SK-N-SH (cell line): ENCODE measurements around the gene CFAP74. TPM values are rescaled to one million over a fixed set of nuclear protein-coding genes. Genes with fewer than 3 reads are reported as not detected.

ENCODE experiments used
- CTCF ChIA-PET: fragments of 300-600, 350-600 bp; formaldehyde crosslinking; extraction: SDS; loops from one replicate; lab custom pipeline; 2021; lab: Yijun Ruan, JAX
- POLR2A ChIA-PET: fragments of 350-600 bp; sonication (Branson Sonifier 250); formaldehyde crosslinking; extraction: SDS; loops from one replicate; lab custom pipeline; 2020; ENCODE audit warnings: antibody characterized with exemption, inconsistent platforms; lab: Yijun Ruan, JAX
- DNase-seq: peaks from one replicate; pipeline ENCODE4 v3.0.0; 2012
- H2AFZ ChIP-seq: fragments of 200-600 bp; sonication (generic); 2 replicates; pipeline ENCODE4 v1.8.1; 2016; ENCODE audit warnings: antibody characterized with exemption, mild to moderate bottlenecking, low read depth
- H3F3A ChIP-seq: fragments of 200-600 bp; sonication (generic); replicated peaks from 2 replicates; pipeline ENCODE3; 2016; ENCODE audit warnings: antibody characterized with exemption, mild to moderate bottlenecking; ENCODE audit not compliant: insufficient read depth
- H3K27ac ChIP-seq, 2 experiments: fragments of 200-500 bp in 1 of 2; fragments of 200-600 bp in 1 of 2; sonication (Bioruptor generic) in 1 of 2; sonication (generic), shearing (Covaris generic) in 1 of 2; 2 replicates each; pipeline versions ENCODE4 v1.5.1 to v1.6.1; 2014 to 2016; ENCODE audit warnings: low read depth in 2 of 2, inconsistent platforms in 1 of 2, low read length in 1 of 2, mild to moderate bottlenecking in 1 of 2, mixed read lengths in 1 of 2
- H3K27me3 ChIP-seq: fragments of 200-600 bp; sonication (generic), shearing (Covaris generic); 2 replicates; pipeline ENCODE4 v1.6.1; 2016; ENCODE audit warnings: mixed run types; ENCODE audit not compliant: insufficient read depth
- H3K36me3 ChIP-seq, 2 experiments: fragments of 200-500 bp in 1 of 2; fragments of 200-600 bp in 1 of 2; sonication (Bioruptor generic) in 1 of 2; sonication (generic) in 1 of 2; replicated peaks in 1 of 2; 2 replicates each; pipeline versions ENCODE3 to v1.5.1; 2014 to 2016; ENCODE audit warnings: low read length in 1 of 2, mild to moderate bottlenecking in 1 of 2; ENCODE audit not compliant: insufficient read depth in 2 of 2, control insufficient read depth in 1 of 2
- H3K4me1 ChIP-seq, 2 experiments: fragments of 200-500 bp in 1 of 2; fragments of 200-600 bp in 1 of 2; sonication (Bioruptor generic) in 1 of 2; sonication (generic), shearing (Covaris generic) in 1 of 2; 2 replicates each; pipeline versions ENCODE4 v1.5.1 to v1.6.1; 2014 to 2016; ENCODE audit warnings: low read depth in 1 of 2, low read length in 1 of 2, mixed run types in 1 of 2; ENCODE audit not compliant: insufficient read depth in 2 of 2, control insufficient read depth in 1 of 2
- H3K4me2 ChIP-seq: fragments of 200-600 bp; sonication (generic), shearing (Covaris generic); 2 replicates; pipeline ENCODE4 v1.6.1; 2017; ENCODE audit warnings: mixed run types
- H3K4me3 ChIP-seq, 2 experiments: fragments of 200-500 bp in 1 of 2; fragments of 200-600 bp in 1 of 2; sonication (Bioruptor generic) in 1 of 2; sonication (generic), shearing (Covaris generic) in 1 of 2; 2 replicates each; pipeline versions ENCODE4 v1.5.1 to v1.8.1; 2014 to 2016; ENCODE audit warnings: low read depth in 2 of 2, inconsistent platforms in 1 of 2, low read length in 1 of 2, mild to moderate bottlenecking in 1 of 2, mixed read lengths in 1 of 2, moderate library complexity in 1 of 2
- H3K79me2 ChIP-seq: fragments of 200-600 bp; sonication (generic); 2 replicates; pipeline ENCODE4 v1.8.1; 2017; ENCODE audit warnings: mild to moderate bottlenecking; ENCODE audit not compliant: insufficient read depth
- H3K9ac ChIP-seq: fragments of 200-600 bp; sonication (generic); 2 replicates; pipeline ENCODE4 v1.6.1; 2017; ENCODE audit warnings: mixed run types
- H3K9me2 ChIP-seq: fragments of 200-600 bp; sonication (generic); 2 replicates; pipeline ENCODE4 v1.6.1; 2017; ENCODE audit warnings: mixed run types
- H3K9me3 ChIP-seq: fragments of 200-600 bp; sonication (generic); 2 replicates; pipeline ENCODE4 v1.6.1; 2017; ENCODE audit warnings: mixed run types, mild to moderate bottlenecking, moderate library complexity
- H4K20me1 ChIP-seq: fragments of 200-600 bp; sonication (generic); 2 replicates; pipeline ENCODE4 v1.6.1; 2017; ENCODE audit warnings: mild to moderate bottlenecking, mixed run types; ENCODE audit not compliant: insufficient read depth
- CTCF ChIP-seq: fragments of 200-600 bp; sonication (generic); IDR thresholded peaks from 2 replicates; pipeline ENCODE4 v1.6.1; 2017; ENCODE audit warnings: antibody characterized with exemption, mild to moderate bottlenecking, moderate library complexity
- EP300 ChIP-seq, 2 experiments: IDR thresholded peaks; 2 replicates each; pipeline versions ENCODE4 v1.4.0 to v1.6.1; 2012; ENCODE audit warnings: borderline replicate concordance in 1 of 2, low read depth in 1 of 2, low read length in 1 of 2
- NRF1 ChIP-seq: IDR thresholded peaks from 2 replicates; pipeline ENCODE4 v1.6.1; 2012; ENCODE audit warnings: low read depth, mild to moderate bottlenecking, low read length
- PBX3 ChIP-seq: IDR thresholded peaks from 2 replicates; pipeline ENCODE4; 2012
- SIN3A ChIP-seq: IDR thresholded peaks from 2 replicates; pipeline ENCODE4 v1.6.1; 2012; ENCODE audit warnings: low read depth, mild to moderate bottlenecking, low read length, moderate library complexity, borderline replicate concordance
- TAF1 ChIP-seq: IDR thresholded peaks from 2 replicates; pipeline ENCODE4 v1.6.1; 2012; ENCODE audit warnings: low read depth, mild to moderate bottlenecking, low read length, moderate library complexity, borderline replicate concordance
- TEAD4 ChIP-seq: IDR thresholded peaks from 2 replicates; pipeline ENCODE4 v1.4.0; 2012; ENCODE audit warnings: mild to moderate bottlenecking, borderline replicate concordance; ENCODE audit not compliant: insufficient read depth
- WGBS: methylation state at CpG from one replicate; pipeline ENCODE4 v1.1.6; 2017; ENCODE audit warnings: low lambda C conversion rate; 5-methylcytosine and 5-hydroxymethylcytosine counted together
- polyA plus RNA-seq, 3 experiments: library from polyadenylated mRNA; depleted of rRNA; stranded (reverse); fragments of >200 nt; gene quantifications; 2 replicates each; pipeline ENCODE4 v1.2.3, GENCODE V29; 2012
- TF ChIP-seq, protein P1 (sequence below): IDR thresholded peaks from 2 replicates; pipeline ENCODE4 v1.4.0; 2012; ENCODE audit warnings: low read depth, borderline replicate concordance

Gene CFAP74
- polyA plus RNA-seq, 1 of the 3 experiments (the other 2 are of a cell fraction): not detected

GRCh38 chr1:1956101-1956500 is 47.5 kb downstream of the CFAP74 start:
- WGBS: no CpG with 5 or more reads among the region's 7 CpGs
- Histone ChIP-seq H3K4me2 (no peak overlapping the region), H3F3A (no peaks in the 10 kb centered on the region), H3K4me1 (peaks cover 0 to 5% of the 10 kb centered on the region in 2 experiments; a peak in 1 of 4 replicates), H3K79me2 (no peaks in the 10 kb centered on the region), H3K27me3 (no peaks in the 10 kb centered on the region), H3K9me3 (no peaks in the 10 kb centered on the region), H3K27ac (no peak overlapping the region), H4K20me1 (no peaks in the 10 kb centered on the region)
- CTCF ChIA-PET: interaction anchor here (1.0 to 10.4 kb wide), 4 partner anchors 10 to 87 kb away, joined by 3 to 268 read pairs (median 6); no protein-coding TSS in a partner anchor
- no peak for DNase-seq
- TF ChIP-seq PBX3 (no peak), TEAD4 (no peak)
- TF ChIP-seq, all 33 proteins: peak for 0
- H3K36me3 ChIP-seq: no peaks in the 10 kb centered on the region
- no peak overlapping the region for H3K4me3 ChIP-seq
- POLR2A ChIA-PET: no interaction called here
- no peaks in the 10 kb centered on the region for H3K9me2 ChIP-seq
- no peak overlapping the region for H3K9ac ChIP-seq
- no peak overlapping the region for H2AFZ ChIP-seq

GRCh38 chr1:1955621-1956094 is 47.9 kb downstream of the CFAP74 start:
- no peak overlapping the region for H3K4me3 ChIP-seq
- H3K4me2 ChIP-seq: no peak overlapping the region
- no peaks in the 10 kb centered on the region for H3K9me3 ChIP-seq
- no peaks in the 10 kb centered on the region for H3K36me3 ChIP-seq
- H3K9me2 ChIP-seq: no peaks in the 10 kb centered on the region
- H3K79me2 ChIP-seq: no peaks in the 10 kb centered on the region
- no peaks in the 10 kb centered on the region for H3F3A ChIP-seq
- no peak overlapping the region for H2AFZ ChIP-seq
- H3K4me1 ChIP-seq: peaks cover 0 to 5% of the 10 kb centered on the region in 2 experiments; a peak in 1 of 4 replicates
- no peak for DNase-seq
- POLR2A ChIA-PET: no interaction called here
- H3K9ac ChIP-seq: no peak overlapping the region
- no peaks in the 10 kb centered on the region for H3K27me3 ChIP-seq
- CTCF ChIA-PET: interaction anchor here (1.0 to 10.4 kb wide), 4 partner anchors 10 to 88 kb away, joined by 3 to 268 read pairs (median 6); no protein-coding TSS in a partner anchor
- TF ChIP-seq, protein P1, sequence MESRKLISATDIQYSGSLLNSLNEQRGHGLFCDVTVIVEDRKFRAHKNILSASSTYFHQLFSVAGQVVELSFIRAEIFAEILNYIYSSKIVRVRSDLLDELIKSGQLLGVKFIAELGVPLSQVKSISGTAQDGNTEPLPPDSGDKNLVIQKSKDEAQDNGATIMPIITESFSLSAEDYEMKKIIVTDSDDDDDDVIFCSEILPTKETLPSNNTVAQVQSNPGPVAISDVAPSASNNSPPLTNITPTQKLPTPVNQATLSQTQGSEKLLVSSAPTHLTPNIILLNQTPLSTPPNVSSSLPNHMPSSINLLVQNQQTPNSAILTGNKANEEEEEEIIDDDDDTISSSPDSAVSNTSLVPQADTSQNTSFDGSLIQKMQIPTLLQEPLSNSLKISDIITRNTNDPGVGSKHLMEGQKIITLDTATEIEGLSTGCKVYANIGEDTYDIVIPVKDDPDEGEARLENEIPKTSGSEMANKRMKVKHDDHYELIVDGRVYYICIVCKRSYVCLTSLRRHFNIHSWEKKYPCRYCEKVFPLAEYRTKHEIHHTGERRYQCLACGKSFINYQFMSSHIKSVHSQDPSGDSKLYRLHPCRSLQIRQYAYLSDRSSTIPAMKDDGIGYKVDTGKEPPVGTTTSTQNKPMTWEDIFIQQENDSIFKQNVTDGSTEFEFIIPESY: no peak
- TF ChIP-seq NRF1 (no peak), SIN3A (no peak)
- H4K20me1 ChIP-seq: no peaks in the 10 kb centered on the region
- WGBS: 54% methylated on average over 9 of the region's 14 CpGs
- H3K27ac ChIP-seq: no peak overlapping the region

DNA sequence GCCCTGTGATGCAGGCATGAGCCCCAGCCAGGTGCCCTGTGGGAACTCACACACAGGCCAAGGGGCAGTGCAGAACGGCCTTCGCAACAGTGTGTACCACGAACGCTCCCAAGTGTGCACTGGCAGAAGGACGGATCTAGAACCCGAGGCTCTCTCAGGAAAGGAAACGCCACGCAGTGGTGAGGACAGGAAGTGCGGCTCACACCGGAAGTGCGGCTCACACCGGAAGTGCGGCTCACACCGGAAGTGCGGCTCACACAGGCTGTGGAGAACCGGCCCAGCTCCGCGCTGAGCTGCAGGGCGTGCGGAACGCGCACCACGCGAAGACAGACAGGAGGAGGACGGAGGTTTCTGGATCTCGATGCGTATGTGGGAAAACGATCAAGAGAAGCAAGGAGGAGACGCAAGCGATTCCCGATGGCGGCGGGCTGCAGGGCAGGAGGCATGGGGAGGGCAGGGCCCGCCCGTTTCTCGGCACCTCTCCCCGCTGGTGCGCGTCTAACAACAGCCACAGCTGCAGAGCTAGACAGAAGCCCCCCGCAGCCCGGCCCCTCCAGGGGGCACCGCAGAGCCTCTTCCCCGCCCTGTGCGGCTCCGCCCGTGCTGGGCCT is 48.6 kb downstream of the CFAP74 start:
- H3K4me2 ChIP-seq: no peak overlapping the region
- no peak overlapping the region for H3K9ac ChIP-seq
- TF ChIP-seq EP300 (IDR thresholded peaks at IDR 0.05; ENCODE audit: borderline replicate concordance in 1 of 2, low read depth in 1 of 2, low read length in 1 of 2): no peak
- TF ChIP-seq, protein P1: no peak
- peak; percentile 15; the same call in 1 of the 2 replicates for TF ChIP-seq CTCF
- no peak for TF ChIP-seq TAF1
- no peak for TF ChIP-seq PBX3
- no peaks in the 10 kb centered on the region for H3K9me2 ChIP-seq
- ChIA-PET POLR2A (no interaction called here), CTCF (interaction anchor here (1.0 to 10.4 kb wide), 4 partner anchors 10 to 94 kb away, joined by 3 to 268 read pairs (median 6); no protein-coding TSS in a partner anchor)
- no peak overlapping the region for H2AFZ ChIP-seq
- H3K36me3 ChIP-seq: no peaks in the 10 kb centered on the region
- peaks cover 0 to 4% of the 10 kb centered on the region in 2 experiments; a peak in 1 of 4 replicates for H3K4me1 ChIP-seq
- H3K9me3 ChIP-seq: no peaks in the 10 kb centered on the region
- WGBS: 83% methylated on average over 34 of the region's 46 CpGs
- H3F3A ChIP-seq: no peaks in the 10 kb centered on the region
- H3K79me2 ChIP-seq: no peaks in the 10 kb centered on the region
- H4K20me1 ChIP-seq: no peaks in the 10 kb centered on the region
- no peaks in the 10 kb centered on the region; the same call in 1 of the 2 replicates for H3K27me3 ChIP-seq
- no peak overlapping the region for H3K4me3 ChIP-seq
- DNase-seq: peak; percentile 61
- H3K27ac ChIP-seq: no peak overlapping the region
